ENCODE results near the gene SLC26A6. TPM values are rescaled to one million over a fixed set of nuclear protein-coding genes. Genes with fewer than 3 reads are reported as not detected.

Gene SLC26A6
- total and polyA plus RNA-seq, 2 of the 13 experiments (the other 11 are each of a cell fraction or from before 2014, with no cell fraction given): 40.7 to 184 TPM

- TF ChIP-seq, protein P1, sequence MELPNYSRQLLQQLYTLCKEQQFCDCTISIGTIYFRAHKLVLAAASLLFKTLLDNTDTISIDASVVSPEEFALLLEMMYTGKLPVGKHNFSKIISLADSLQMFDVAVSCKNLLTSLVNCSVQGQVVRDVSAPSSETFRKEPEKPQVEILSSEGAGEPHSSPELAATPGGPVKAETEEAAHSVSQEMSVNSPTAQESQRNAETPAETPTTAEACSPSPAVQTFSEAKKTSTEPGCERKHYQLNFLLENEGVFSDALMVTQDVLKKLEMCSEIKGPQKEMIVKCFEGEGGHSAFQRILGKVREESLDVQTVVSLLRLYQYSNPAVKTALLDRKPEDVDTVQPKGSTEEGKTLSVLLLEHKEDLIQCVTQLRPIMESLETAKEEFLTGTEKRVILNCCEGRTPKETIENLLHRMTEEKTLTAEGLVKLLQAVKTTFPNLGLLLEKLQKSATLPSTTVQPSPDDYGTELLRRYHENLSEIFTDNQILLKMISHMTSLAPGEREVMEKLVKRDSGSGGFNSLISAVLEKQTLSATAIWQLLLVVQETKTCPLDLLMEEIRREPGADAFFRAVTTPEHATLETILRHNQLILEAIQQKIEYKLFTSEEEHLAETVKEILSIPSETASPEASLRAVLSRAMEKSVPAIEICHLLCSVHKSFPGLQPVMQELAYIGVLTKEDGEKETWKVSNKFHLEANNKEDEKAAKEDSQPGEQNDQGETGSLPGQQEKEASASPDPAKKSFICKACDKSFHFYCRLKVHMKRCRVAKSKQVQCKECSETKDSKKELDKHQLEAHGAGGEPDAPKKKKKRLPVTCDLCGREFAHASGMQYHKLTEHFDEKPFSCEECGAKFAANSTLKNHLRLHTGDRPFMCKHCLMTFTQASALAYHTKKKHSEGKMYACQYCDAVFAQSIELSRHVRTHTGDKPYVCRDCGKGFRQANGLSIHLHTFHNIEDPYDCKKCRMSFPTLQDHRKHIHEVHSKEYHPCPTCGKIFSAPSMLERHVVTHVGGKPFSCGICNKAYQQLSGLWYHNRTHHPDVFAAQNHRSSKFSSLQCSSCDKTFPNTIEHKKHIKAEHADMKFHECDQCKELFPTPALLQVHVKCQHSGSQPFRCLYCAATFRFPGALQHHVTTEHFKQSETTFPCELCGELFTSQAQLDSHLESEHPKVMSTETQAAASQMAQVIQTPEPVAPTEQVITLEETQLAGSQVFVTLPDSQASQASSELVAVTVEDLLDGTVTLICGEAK (IDR thresholded peaks at IDR 0.05): no peak
- TF ChIP-seq, protein P1 (CRISPR knock-in tag; IDR thresholded peaks at IDR 0.05): peak; percentile 82
- no peak for TF ChIP-seq SKI (IDR thresholded peaks at IDR 0.05; ENCODE audit: partially characterized antibody)
- 0 out of 2 replicates have a peak, but pooled peaks have one; percentile 24 for TF ChIP-seq SP5 (CRISPR knock-in tag; IDR thresholded peaks at IDR 0.05; ENCODE audit: borderline replicate concordance, low read depth)
- no peak for TF ChIP-seq NONO (IDR thresholded peaks at IDR 0.05)
- TF ChIP-seq NONO (CRISPR knock-in tag; conservative IDR thresholded peaks at IDR 0.05): peak; percentile 89
- TF ChIP-seq DMTF1 (CRISPR knock-in tag; IDR thresholded peaks at IDR 0.05): no peak
- TF ChIP-seq ZNF18 (CRISPR knock-in tag; IDR thresholded peaks at IDR 0.05; ENCODE audit: insufficient replicate concordance): peak; percentile 69
- peak; percentile 51; the same call in 1 of the 2 replicates for TF ChIP-seq RFXAP (CRISPR knock-in tag; IDR thresholded peaks at IDR 0.05; ENCODE audit: borderline replicate concordance)
- peak; percentile 86; the same call in 1 of the 2 replicates for TF ChIP-seq NRL (CRISPR knock-in tag; IDR thresholded peaks at IDR 0.05; ENCODE audit: borderline replicate concordance)
- TF ChIP-seq NFATC3 (CRISPR knock-in tag; IDR thresholded peaks at IDR 0.05): no peak
- TF ChIP-seq ZMAT3 (CRISPR knock-in tag; conservative IDR thresholded peaks at IDR 0.05): peak; percentile 85; the same call in 1 of the 2 replicates
- TF ChIP-seq ATF3 (CRISPR knock-in tag; IDR thresholded peaks at IDR 0.05): no peak; the same call in 1 of the 2 replicates
- no peak for TF ChIP-seq ZBTB3 (CRISPR knock-in tag; IDR thresholded peaks at IDR 0.05; ENCODE audit: borderline replicate concordance, low read depth)
- TF ChIP-seq STAG1 (CRISPR knock-in tag; IDR thresholded peaks at IDR 0.05): peak; percentile 62
These were observed 25.9 kb downstream of the SLC26A6 start, which contains the start of gene UQCRC1 (continued) for GRCh38 chr3:48609088-48610005.

Data from HepG2 (cell line).